K562 (cell line): ENCODE results near the gene RAD1. TPM values are rescaled to one million over a fixed set of nuclear protein-coding genes. Genes with fewer than 3 reads are reported as not detected.
A peak's percentile ranks its signal among the peaks of the same experiment; 100 is the strongest.

Experiments used
- DPF2 ChIP-seq: fragments of 450-650 bp; IDR thresholded peaks from 2 replicates; pipeline ENCODE4 v1.6.1; 2016
- E2F3 ChIP-seq: fragments of 250-450 bp; sonication (Bioruptor Pico); IDR thresholded peaks from 2 replicates; pipeline ENCODE4 v1.4.0; 2020; ENCODE audit warnings: mild to moderate bottlenecking
- PHF21A ChIP-seq: fragments of 450-650 bp; IDR thresholded peaks from 2 replicates; pipeline ENCODE4 v1.6.1; 2017; ENCODE audit warnings: low read depth, borderline replicate concordance
- POLR2B ChIP-seq: fragments of 450-650 bp; IDR thresholded peaks from 2 replicates; pipeline ENCODE4 v1.6.1; 2018; ENCODE audit warnings: low read depth; ENCODE audit not compliant: partially characterized antibody
- PTRF ChIP-seq: fragments of 450-650 bp; IDR thresholded peaks from 2 replicates; pipeline ENCODE4 v1.6.1; 2016; ENCODE audit warnings: mild to moderate bottlenecking, missing genetic modification characterization, missing compliant biosample characterization
- RHOXF2B ChIP-seq: fragments of 250-450 bp; sonication (Bioruptor Pico); conservative IDR thresholded peaks from 2 replicates; pipeline ENCODE4 v1.5.1; 2021
- RUNX1 ChIP-seq: sonication (generic); IDR thresholded peaks from 2 replicates; pipeline ENCODE4 v1.6.1; 2016; ENCODE audit warnings: antibody characterized with exemption, low read depth
- SAFB2 ChIP-seq: fragments of 200-400 bp; formaldehyde crosslinking; IDR thresholded peaks from 2 replicates; pipeline ENCODE4 v1.6.1; 2018; ENCODE audit warnings: borderline replicate concordance, low read length, low read depth, moderate library complexity; ENCODE audit not compliant: severe bottlenecking
- SAP30 ChIP-seq: fragments of 200-600 bp; sonication (generic); IDR thresholded peaks from 2 replicates; pipeline ENCODE4 v1.6.1; 2012; ENCODE audit warnings: borderline replicate concordance, low read depth, mild to moderate bottlenecking, moderate library complexity, low read length, control low read depth, inconsistent platforms; ENCODE audit not compliant: insufficient read depth, poor library complexity, severe bottlenecking
- SREBF2 ChIP-seq: sonication (generic); formaldehyde crosslinking; IDR thresholded peaks from 2 replicates; pipeline ENCODE4 v1.4.0; 2020; ENCODE audit warnings: mild to moderate bottlenecking, missing genetic modification reagents
- STAT5A ChIP-seq: IDR thresholded peaks from 2 replicates; pipeline ENCODE4 v1.6.1; 2012; ENCODE audit warnings: low read length, inconsistent platforms, borderline replicate concordance
- SUPT5H ChIP-seq: fragments of 450-650 bp; IDR thresholded peaks from 2 replicates; pipeline ENCODE4 v1.6.1; 2016
- ZNF140 ChIP-seq: fragments of 250-450 bp; sonication (Bioruptor Pico); IDR thresholded peaks from 2 replicates; pipeline ENCODE4 v1.8.0; 2021; ENCODE audit warnings: moderate library complexity, mild to moderate bottlenecking, inconsistent platforms
- ZNF282 ChIP-seq: sonication (generic); formaldehyde crosslinking; IDR thresholded peaks from 2 replicates; pipeline ENCODE4 v1.8.1; 2023; ENCODE audit warnings: missing genetic modification reagents
- ZNF551 ChIP-seq: fragments of 250-450 bp; sonication (Bioruptor Pico); IDR thresholded peaks from 2 replicates; pipeline ENCODE4 v1.5.0; 2021; ENCODE audit warnings: mild to moderate bottlenecking, moderate library complexity
- ZNF79 ChIP-seq: fragments of 250-450 bp; sonication (Bioruptor Pico); IDR thresholded peaks from 2 replicates; pipeline ENCODE4 v1.4.0; 2020; ENCODE audit warnings: low read depth, mild to moderate bottlenecking, moderate library complexity
- polyA plus RNA-seq, 8 experiments: library from polyadenylated mRNA; depleted of rRNA in 4 of 8; stranded (reverse) in 5 of 8; unstranded in 3 of 8; fragments of >200 nt; fragmentation: Nextera tagmentation in 2 of 8; fragmentation: Illumina TruSeq in 1 of 8; extraction: Ambion mirVana in 2 of 8; extraction: Trizol in 1 of 8; gene quantifications; 2 replicates each; pipeline versions ENCODE4 v1.2.1 to v1.2.3, GENCODE V29; 2011 to 2014; ENCODE audit warnings: inconsistent platforms in 1 of 8, missing spikeins in 1 of 8
- total RNA-seq, 7 experiments: library from RNA; depleted of rRNA in 6 of 7; stranded (reverse); fragments of >200 nt in 6 of 7; fragmentation: Illumina TruSeq in 2 of 7; extraction: Trizol in 2 of 7; gene quantifications; 2 replicates each; pipeline versions ENCODE4 v1.2.1 to v1.2.3, GENCODE V29; 2011 to 2021; ENCODE audit warnings: low replicate concordance in 1 of 7
- TF ChIP-seq, protein P1 (sequence below), 2 experiments: fragments of 450-650 bp; IDR thresholded peaks; 2 replicates each; pipeline ENCODE4 v1.6.1; 2016
- TF ChIP-seq, protein P2 (sequence below): fragments of 200-800 bp; sonication (Bioruptor generic); IDR thresholded peaks from 2 replicates; pipeline ENCODE4 v1.6.1; 2017; ENCODE audit warnings: missing genetic modification characterization, missing compliant biosample characterization
- TF ChIP-seq, protein P3 (sequence below): sonication (generic); formaldehyde crosslinking; IDR thresholded peaks from 2 replicates; pipeline ENCODE4 v1.8.1; 2023; ENCODE audit warnings: missing genetic modification reagents, mild to moderate bottlenecking, borderline replicate concordance
- TF ChIP-seq, protein P4 (sequence below): sonication (generic); formaldehyde crosslinking; IDR thresholded peaks from 2 replicates; pipeline ENCODE4 v1.4.0; 2020; ENCODE audit warnings: mild to moderate bottlenecking, missing genetic modification reagents

RAD1 gene
- total and polyA plus RNA-seq, 9 of the 15 experiments (the other 6 are each of a cell fraction or from before 2014, with no cell fraction given): 44.5 to 148 (median 60.8) TPM

DNA sequence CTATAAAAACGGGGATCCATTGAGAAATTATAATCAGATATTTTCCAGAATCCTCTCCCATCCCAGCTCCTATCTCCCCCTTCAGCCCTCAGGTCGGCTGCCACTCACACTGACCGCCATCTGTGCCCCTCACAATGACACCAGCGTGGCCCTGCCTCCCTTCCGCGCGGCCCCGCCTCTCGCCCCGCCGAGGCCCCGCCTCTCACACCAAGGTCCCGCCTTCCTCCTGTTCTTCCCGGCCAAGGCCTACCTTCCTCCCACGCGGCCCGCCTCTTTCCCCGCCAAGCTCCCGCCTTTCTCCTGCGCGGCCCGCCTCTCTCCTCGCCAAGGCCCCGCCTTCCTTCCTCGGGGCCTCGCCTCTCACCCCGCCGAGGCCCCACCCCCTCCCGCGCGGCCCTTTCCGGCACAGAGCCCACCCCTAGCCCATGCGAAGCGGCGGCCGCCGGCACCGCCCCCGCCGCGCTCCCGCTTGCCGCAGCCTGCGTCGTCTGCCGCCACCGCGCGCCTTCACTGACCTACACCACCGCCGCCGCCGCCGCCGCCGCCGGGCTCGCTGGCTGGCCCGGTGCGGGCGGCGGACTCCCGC is 13.9 kb upstream of the RAD1 start, which contains the start of gene DNAJC21 (continued):
- TF ChIP-seq, protein P1, sequence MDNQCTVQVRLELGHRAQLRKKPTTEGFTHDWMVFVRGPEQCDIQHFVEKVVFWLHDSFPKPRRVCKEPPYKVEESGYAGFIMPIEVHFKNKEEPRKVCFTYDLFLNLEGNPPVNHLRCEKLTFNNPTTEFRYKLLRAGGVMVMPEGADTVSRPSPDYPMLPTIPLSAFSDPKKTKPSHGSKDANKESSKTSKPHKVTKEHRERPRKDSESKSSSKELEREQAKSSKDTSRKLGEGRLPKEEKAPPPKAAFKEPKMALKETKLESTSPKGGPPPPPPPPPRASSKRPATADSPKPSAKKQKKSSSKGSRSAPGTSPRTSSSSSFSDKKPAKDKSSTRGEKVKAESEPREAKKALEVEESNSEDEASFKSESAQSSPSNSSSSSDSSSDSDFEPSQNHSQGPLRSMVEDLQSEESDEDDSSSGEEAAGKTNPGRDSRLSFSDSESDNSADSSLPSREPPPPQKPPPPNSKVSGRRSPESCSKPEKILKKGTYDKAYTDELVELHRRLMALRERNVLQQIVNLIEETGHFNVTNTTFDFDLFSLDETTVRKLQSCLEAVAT (IDR thresholded peaks at IDR 0.05): 0 out of 4 replicates have a peak, but pooled peaks of 1 of the 2 experiments have one; percentile 15
- TF ChIP-seq RUNX1: no peak
- TF ChIP-seq ZNF79 (CRISPR knock-in tag): no peak
- no peak for TF ChIP-seq ZNF282 (CRISPR knock-in tag)
- TF ChIP-seq ZNF140 (CRISPR knock-in tag): no peak
- TF ChIP-seq SAP30: no peak
- no peak for TF ChIP-seq ZNF551 (CRISPR knock-in tag)
- TF ChIP-seq STAT5A: no peak
- TF ChIP-seq RHOXF2B (CRISPR knock-in tag): no peak
- no peak for TF ChIP-seq E2F3 (CRISPR knock-in tag)
- TF ChIP-seq, protein P2, sequence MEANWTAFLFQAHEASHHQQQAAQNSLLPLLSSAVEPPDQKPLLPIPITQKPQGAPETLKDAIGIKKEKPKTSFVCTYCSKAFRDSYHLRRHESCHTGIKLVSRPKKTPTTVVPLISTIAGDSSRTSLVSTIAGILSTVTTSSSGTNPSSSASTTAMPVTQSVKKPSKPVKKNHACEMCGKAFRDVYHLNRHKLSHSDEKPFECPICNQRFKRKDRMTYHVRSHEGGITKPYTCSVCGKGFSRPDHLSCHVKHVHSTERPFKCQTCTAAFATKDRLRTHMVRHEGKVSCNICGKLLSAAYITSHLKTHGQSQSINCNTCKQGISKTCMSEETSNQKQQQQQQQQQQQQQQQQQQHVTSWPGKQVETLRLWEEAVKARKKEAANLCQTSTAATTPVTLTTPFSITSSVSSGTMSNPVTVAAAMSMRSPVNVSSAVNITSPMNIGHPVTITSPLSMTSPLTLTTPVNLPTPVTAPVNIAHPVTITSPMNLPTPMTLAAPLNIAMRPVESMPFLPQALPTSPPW (CRISPR knock-in tag): peak; percentile 91
- TF ChIP-seq PHF21A: no peak
- TF ChIP-seq, protein P3, sequence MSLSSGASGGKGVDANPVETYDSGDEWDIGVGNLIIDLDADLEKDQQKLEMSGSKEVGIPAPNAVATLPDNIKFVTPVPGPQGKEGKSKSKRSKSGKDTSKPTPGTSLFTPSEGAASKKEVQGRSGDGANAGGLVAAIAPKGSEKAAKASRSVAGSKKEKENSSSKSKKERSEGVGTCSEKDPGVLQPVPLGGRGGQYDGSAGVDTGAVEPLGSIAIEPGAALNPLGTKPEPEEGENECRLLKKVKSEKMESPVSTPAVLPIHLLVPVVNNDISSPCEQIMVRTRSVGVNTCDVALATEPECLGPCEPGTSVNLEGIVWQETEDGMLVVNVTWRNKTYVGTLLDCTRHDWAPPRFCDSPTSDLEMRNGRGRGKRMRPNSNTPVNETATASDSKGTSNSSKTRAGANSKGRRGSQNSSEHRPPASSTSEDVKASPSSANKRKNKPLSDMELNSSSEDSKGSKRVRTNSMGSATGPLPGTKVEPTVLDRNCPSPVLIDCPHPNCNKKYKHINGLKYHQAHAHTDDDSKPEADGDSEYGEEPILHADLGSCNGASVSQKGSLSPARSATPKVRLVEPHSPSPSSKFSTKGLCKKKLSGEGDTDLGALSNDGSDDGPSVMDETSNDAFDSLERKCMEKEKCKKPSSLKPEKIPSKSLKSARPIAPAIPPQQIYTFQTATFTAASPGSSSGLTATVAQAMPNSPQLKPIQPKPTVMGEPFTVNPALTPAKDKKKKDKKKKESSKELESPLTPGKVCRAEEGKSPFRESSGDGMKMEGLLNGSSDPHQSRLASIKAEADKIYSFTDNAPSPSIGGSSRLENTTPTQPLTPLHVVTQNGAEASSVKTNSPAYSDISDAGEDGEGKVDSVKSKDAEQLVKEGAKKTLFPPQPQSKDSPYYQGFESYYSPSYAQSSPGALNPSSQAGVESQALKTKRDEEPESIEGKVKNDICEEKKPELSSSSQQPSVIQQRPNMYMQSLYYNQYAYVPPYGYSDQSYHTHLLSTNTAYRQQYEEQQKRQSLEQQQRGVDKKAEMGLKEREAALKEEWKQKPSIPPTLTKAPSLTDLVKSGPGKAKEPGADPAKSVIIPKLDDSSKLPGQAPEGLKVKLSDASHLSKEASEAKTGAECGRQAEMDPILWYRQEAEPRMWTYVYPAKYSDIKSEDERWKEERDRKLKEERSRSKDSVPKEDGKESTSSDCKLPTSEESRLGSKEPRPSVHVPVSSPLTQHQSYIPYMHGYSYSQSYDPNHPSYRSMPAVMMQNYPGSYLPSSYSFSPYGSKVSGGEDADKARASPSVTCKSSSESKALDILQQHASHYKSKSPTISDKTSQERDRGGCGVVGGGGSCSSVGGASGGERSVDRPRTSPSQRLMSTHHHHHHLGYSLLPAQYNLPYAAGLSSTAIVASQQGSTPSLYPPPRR: no peak
- no peak for TF ChIP-seq SREBF2 (CRISPR knock-in tag)
- TF ChIP-seq, protein P4, sequence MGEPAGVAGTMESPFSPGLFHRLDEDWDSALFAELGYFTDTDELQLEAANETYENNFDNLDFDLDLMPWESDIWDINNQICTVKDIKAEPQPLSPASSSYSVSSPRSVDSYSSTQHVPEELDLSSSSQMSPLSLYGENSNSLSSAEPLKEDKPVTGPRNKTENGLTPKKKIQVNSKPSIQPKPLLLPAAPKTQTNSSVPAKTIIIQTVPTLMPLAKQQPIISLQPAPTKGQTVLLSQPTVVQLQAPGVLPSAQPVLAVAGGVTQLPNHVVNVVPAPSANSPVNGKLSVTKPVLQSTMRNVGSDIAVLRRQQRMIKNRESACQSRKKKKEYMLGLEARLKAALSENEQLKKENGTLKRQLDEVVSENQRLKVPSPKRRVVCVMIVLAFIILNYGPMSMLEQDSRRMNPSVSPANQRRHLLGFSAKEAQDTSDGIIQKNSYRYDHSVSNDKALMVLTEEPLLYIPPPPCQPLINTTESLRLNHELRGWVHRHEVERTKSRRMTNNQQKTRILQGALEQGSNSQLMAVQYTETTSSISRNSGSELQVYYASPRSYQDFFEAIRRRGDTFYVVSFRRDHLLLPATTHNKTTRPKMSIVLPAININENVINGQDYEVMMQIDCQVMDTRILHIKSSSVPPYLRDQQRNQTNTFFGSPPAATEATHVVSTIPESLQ: no peak; the same call in 1 of the 2 replicates
- TF ChIP-seq SUPT5H: peak; percentile 40
- TF ChIP-seq DPF2: peak; percentile 53; the same call in 1 of the 2 replicates
- no peak for TF ChIP-seq PTRF (tag)
- TF ChIP-seq SAFB2: no peak
- TF ChIP-seq POLR2B: no peak
